GM12872 (cell line): ENCODE results near the gene CALM3.

Source experiments
- CTCF ChIP-seq: IDR thresholded peaks from 3 replicates; pipeline ENCODE4 v1.5.1; 2011; ENCODE audit warnings: low read depth, mild to moderate bottlenecking, low read length, moderate library complexity; ENCODE audit not compliant: insufficient read depth

CALM3 gene

GRCh38 chr19:46602392-46603194 lies 1.5 kb downstream of the CALM3 start:
- no peak for TF ChIP-seq CTCF

- TF ChIP-seq CTCF, result no peak
These were observed 2.1 kb downstream of the CALM3 start for GRCh38 chr19:46603195-46603637.

- no peak for TF ChIP-seq CTCF
These were observed 2.7 kb downstream of the CALM3 start for GRCh38 chr19:46603752-46604231.

- TF ChIP-seq CTCF, result no peak
These were observed 3.7 kb downstream of the CALM3 start for GRCh38 chr19:46604781-46605355.

GRCh38 chr19:46605356-46605821 lies 4.3 kb downstream of the CALM3 start:
- no peak for TF ChIP-seq CTCF

- no peak for TF ChIP-seq CTCF
These were observed 4.9 kb downstream of the CALM3 start for GRCh38 chr19:46606019-46606418.

- TF ChIP-seq CTCF, result no peak
These were observed 5.7 kb downstream of the CALM3 start for GRCh38 chr19:46606681-46607447.
